K562 (cell line): ENCODE measurements around the gene COL25A1. TPM values are rescaled to one million over a fixed set of nuclear protein-coding genes. Genes with fewer than 3 reads are reported as not detected.
A peak's percentile ranks its signal among the peaks of the same experiment; 100 is the strongest.

Experiments used
- ATF1 ChIP-seq, 2 experiments: fragments of 450-650 bp in 1 of 2; IDR thresholded peaks; 2 replicates each; pipeline ENCODE4 v1.6.1; 2016; ENCODE audit warnings: missing compliant biosample characterization in 1 of 2, missing genetic modification characterization in 1 of 2
- CEBPB ChIP-seq: fragments of 450-650 bp; IDR thresholded peaks from 2 replicates; pipeline ENCODE4 v1.6.1; 2016; ENCODE audit warnings: missing genetic modification characterization, missing compliant biosample characterization
- CEBPG ChIP-seq, 3 experiments: fragments of 200-800 bp in 1 of 3; sonication (Bioruptor generic) in 1 of 3; sonication (generic) in 1 of 3; formaldehyde crosslinking in 1 of 3; IDR thresholded peaks in 2 of 3; conservative IDR thresholded peaks in 1 of 3; 2 replicates each; pipeline versions ENCODE4 v1.6.1 to v1.8.0; 2016 to 2022; ENCODE audit warnings: missing compliant biosample characterization in 2 of 3, missing genetic modification characterization in 2 of 3, mild to moderate bottlenecking in 1 of 3, missing genetic modification reagents in 1 of 3
- FOXK2 ChIP-seq, 2 experiments: fragments of 450-650 bp; IDR thresholded peaks in 1 of 2; conservative IDR thresholded peaks in 1 of 2; 2 replicates each; pipeline ENCODE4 v1.6.1; 2016; ENCODE audit warnings: low read depth in 2 of 2, mild to moderate bottlenecking in 1 of 2
- PHF8 ChIP-seq: fragments of 200-600 bp; sonication (generic); IDR thresholded peaks from 2 replicates; pipeline ENCODE4 v1.6.1; 2012; ENCODE audit warnings: mixed run types, mild to moderate bottlenecking, inconsistent platforms, low read length, moderate library complexity, borderline replicate concordance
- polyA plus RNA-seq, 8 experiments: library from polyadenylated mRNA; depleted of rRNA in 4 of 8; stranded (reverse) in 5 of 8; unstranded in 3 of 8; fragments of >200 nt; fragmentation: Nextera tagmentation in 2 of 8; fragmentation: Illumina TruSeq in 1 of 8; extraction: Ambion mirVana in 2 of 8; extraction: Trizol in 1 of 8; gene quantifications; 2 replicates each; pipeline versions ENCODE4 v1.2.1 to v1.2.3, GENCODE V29; 2011 to 2014; ENCODE audit warnings: inconsistent platforms in 1 of 8, missing spikeins in 1 of 8
- total RNA-seq, 7 experiments: library from RNA; depleted of rRNA in 6 of 7; stranded (reverse); fragments of >200 nt in 6 of 7; fragmentation: Illumina TruSeq in 2 of 7; extraction: Trizol in 2 of 7; gene quantifications; 2 replicates each; pipeline versions ENCODE4 v1.2.1 to v1.2.3, GENCODE V29; 2011 to 2021; ENCODE audit warnings: low replicate concordance in 1 of 7
- TF ChIP-seq, protein P1 (sequence below): sonication (generic); formaldehyde crosslinking; IDR thresholded peaks from 2 replicates; pipeline ENCODE4 v1.8.1; 2022; ENCODE audit warnings: missing genetic modification reagents
- TF ChIP-seq, protein P2 (sequence below): fragments of 450-650 bp; IDR thresholded peaks from 2 replicates; pipeline ENCODE4 v1.6.1; 2016
- TF ChIP-seq, protein P3 (sequence below): fragments of 250-450 bp; sonication (Bioruptor Pico); IDR thresholded peaks from 2 replicates; pipeline ENCODE4 v1.5.0; 2021

Gene COL25A1
- total and polyA plus RNA-seq, 9 of the 15 experiments (the other 6 are each of a cell fraction or from before 2014, with no cell fraction given) = 0.03 to 0.62 (median 0.27) TPM

DNA sequence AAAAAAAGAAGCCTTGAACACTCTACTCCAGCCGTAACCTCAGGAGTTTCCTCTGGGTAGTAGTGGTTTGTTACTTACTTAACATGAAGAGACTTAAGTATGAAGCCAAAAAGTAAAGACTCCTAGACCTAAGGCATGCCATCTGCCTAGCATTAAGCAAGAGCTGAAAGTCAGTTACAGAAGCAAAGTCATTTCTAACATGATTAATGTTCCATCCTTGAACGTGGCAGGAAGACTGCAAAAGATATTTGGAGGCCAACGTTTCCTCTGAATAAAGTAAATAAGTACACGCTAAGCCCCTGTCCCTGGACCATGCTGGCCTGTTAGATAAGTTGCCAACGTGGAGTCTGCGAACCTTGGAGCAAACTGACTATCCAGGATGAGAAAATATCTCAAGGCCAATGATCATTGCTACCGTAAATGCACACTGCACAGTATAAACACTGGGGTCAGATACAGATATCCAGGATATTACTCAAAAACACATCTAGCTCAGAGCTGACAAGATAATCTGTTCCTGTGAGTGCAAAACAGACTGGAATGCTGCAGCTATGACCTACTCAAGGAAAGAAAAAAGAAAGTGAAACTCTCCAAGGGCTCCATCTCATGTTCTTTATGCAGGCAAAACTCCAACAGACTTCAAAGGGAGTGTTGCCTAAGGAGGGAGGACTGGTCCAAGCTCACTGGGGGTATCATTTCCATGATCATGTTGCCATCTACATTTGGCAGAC, 255.8 kb downstream of the COL25A1 start (continued):
- no peak for TF ChIP-seq CEBPG (CRISPR knock-in tag; IDR thresholded peaks at IDR 0.05)
- TF ChIP-seq CEBPG (tag; conservative IDR thresholded peaks at IDR 0.05 in 1 of 2, IDR thresholded peaks at IDR 0.05 in 1 of 2) = peak in 1 of 2 experiments; percentile 64; a peak in 2 of 4 replicates
- TF ChIP-seq ATF1 (CRISPR knock-in tag; IDR thresholded peaks at IDR 0.05) = no peak
- 0 out of 2 replicates have a peak, but pooled peaks have one; percentile 45 for TF ChIP-seq ATF1 (tag; IDR thresholded peaks at IDR 0.05)
- TF ChIP-seq FOXK2 (conservative IDR thresholded peaks at IDR 0.05 in 1 of 2, IDR thresholded peaks at IDR 0.05 in 1 of 2; ENCODE audit: low read depth in 2 of 2) = peak; percentile 57 to 58; a peak in 2 of 4 replicates
- peak; percentile 14; the same call in 1 of the 2 replicates for TF ChIP-seq PHF8
- TF ChIP-seq, protein P1, sequence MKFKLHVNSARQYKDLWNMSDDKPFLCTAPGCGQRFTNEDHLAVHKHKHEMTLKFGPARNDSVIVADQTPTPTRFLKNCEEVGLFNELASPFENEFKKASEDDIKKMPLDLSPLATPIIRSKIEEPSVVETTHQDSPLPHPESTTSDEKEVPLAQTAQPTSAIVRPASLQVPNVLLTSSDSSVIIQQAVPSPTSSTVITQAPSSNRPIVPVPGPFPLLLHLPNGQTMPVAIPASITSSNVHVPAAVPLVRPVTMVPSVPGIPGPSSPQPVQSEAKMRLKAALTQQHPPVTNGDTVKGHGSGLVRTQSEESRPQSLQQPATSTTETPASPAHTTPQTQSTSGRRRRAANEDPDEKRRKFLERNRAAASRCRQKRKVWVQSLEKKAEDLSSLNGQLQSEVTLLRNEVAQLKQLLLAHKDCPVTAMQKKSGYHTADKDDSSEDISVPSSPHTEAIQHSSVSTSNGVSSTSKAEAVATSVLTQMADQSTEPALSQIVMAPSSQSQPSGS = no peak
- TF ChIP-seq, protein P2, sequence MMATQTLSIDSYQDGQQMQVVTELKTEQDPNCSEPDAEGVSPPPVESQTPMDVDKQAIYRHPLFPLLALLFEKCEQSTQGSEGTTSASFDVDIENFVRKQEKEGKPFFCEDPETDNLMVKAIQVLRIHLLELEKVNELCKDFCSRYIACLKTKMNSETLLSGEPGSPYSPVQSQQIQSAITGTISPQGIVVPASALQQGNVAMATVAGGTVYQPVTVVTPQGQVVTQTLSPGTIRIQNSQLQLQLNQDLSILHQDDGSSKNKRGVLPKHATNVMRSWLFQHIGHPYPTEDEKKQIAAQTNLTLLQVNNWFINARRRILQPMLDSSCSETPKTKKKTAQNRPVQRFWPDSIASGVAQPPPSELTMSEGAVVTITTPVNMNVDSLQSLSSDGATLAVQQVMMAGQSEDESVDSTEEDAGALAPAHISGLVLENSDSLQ = peak; percentile 77
- TF ChIP-seq CEBPB (tag) = peak; percentile 62
- TF ChIP-seq, protein P3, sequence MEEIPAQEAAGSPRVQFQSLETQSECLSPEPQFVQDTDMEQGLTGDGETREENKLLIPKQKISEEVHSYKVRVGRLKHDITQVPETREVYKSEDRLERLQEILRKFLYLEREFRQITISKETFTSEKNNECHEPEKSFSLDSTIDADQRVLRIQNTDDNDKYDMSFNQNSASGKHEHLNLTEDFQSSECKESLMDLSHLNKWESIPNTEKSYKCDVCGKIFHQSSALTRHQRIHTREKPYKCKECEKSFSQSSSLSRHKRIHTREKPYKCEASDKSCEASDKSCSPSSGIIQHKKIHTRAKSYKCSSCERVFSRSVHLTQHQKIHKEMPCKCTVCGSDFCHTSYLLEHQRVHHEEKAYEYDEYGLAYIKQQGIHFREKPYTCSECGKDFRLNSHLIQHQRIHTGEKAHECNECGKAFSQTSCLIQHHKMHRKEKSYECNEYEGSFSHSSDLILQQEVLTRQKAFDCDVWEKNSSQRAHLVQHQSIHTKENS (CRISPR knock-in tag) = no peak
